Stimulated activated CD4-positive, alpha-beta T cell treated with anti-CD3 and anti-CD28 coated beads, Interleukin-1b, Interleukin-23, amount 100 ng/mL, for 4 hours (primary cell): Measurements from ENCODE around the gene HIF1AN.

ENCODE experiments used
- DNase-seq, 2 donors: peaks; one replicate each; pipeline ENCODE4 v3.0.0-alpha.2; 2020; ENCODE audit warnings: low read depth in 2 of 2

Gene HIF1AN

GRCh38 chr10:100522107-100522801 lies 13.5 kb upstream of the HIF1AN start:
- no peak for DNase-seq

- DNase-seq, result no peak
These were observed 12.8 kb upstream of the HIF1AN start for GRCh38 chr10:100522945-100523344.

GRCh38 chr10:100524206-100524605 lies 11.5 kb upstream of the HIF1AN start:
- no peak for DNase-seq

- no peak for DNase-seq
These were observed 11.1 kb upstream of the HIF1AN start for GRCh38 chr10:100524638-100525037.

GRCh38 chr10:100528123-100528886 lies 7.4 kb upstream of the HIF1AN start:
- DNase-seq, result no peak

- DNase-seq, result no peak
These were observed 6.7 kb upstream of the HIF1AN start for GRCh38 chr10:100528921-100529474.

GRCh38 chr10:100529475-100530298 lies 6.1 kb upstream of the HIF1AN start, which contains the start of gene NDUFB8:
NDUFB8 (minus strand) TSS chr10:100529871; CDS start chr10:100529851, 20 bp downstream.
- peak; percentile 78 to 83 for DNase-seq

- no peak for DNase-seq
These were observed 4.0 kb upstream of the HIF1AN start for GRCh38 chr10:100531761-100532160.

- no peak for DNase-seq
These were observed 1.0 kb upstream of the HIF1AN start for GRCh38 chr10:100534726-100535125.

- no peak for DNase-seq
These were observed 417 bp upstream of the HIF1AN start for GRCh38 chr10:100535338-100535714.

GRCh38 chr10:100537475-100537874 lies 1.7 kb downstream of the HIF1AN start:
- no peak for DNase-seq

GRCh38 chr10:100544950-100545349 lies 9.2 kb downstream of the HIF1AN start:
- no peak for DNase-seq

GRCh38 chr10:100551196-100551595 lies 15.5 kb downstream of the HIF1AN start:
- no peak for DNase-seq

GRCh38 chr10:100551738-100552137 lies 16.0 kb downstream of the HIF1AN start:
- no peak for DNase-seq

- no peak for DNase-seq
These were observed 18.2 kb downstream of the HIF1AN start for GRCh38 chr10:100553929-100554328.

GRCh38 chr10:100554902-100555301 lies 19.2 kb downstream of the HIF1AN start:
- no peak for DNase-seq

GRCh38 chr10:100560248-100560647 lies 24.5 kb downstream of the HIF1AN start:
- DNase-seq, result no peak

GRCh38 chr10:100561005-100561404 lies 25.3 kb downstream of the HIF1AN start:
- DNase-seq, result no peak

- peak; percentile 71 to 72 for DNase-seq
These were observed 26.4 kb downstream of the HIF1AN start for GRCh38 chr10:100562008-100562672.

GRCh38 chr10:100565206-100565985 lies 29.7 kb downstream of the HIF1AN start:
- DNase-seq, result no peak

GRCh38 chr10:100566561-100566960 lies 30.8 kb downstream of the HIF1AN start:
- no peak for DNase-seq
